ENCODE results near the gene CD6.

- TF ChIP-seq CTCF (IDR thresholded peaks at IDR 0.05 in 4 of 5, conservative IDR thresholded peaks at IDR 0.05 in 1 of 5) (no peak), POLR2A (IDR thresholded peaks at IDR 0.05) (no peak)
Measured at GRCh38 chr11:60923326-60923725, 48.2 kb upstream of the CD6 start.
